ENCODE data around the gene RRAGC.
"Not testable (repeated sequence)": the region's sequence is repeated elsewhere in the genome, so short reads cannot be mapped to it uniquely, and the experiment has no call there.

The RRAGC gene

GRCh38 chr1:38852780-38853179 lies 6.8 kb downstream of the RRAGC start:
- no peak for DNase-seq

DNA sequence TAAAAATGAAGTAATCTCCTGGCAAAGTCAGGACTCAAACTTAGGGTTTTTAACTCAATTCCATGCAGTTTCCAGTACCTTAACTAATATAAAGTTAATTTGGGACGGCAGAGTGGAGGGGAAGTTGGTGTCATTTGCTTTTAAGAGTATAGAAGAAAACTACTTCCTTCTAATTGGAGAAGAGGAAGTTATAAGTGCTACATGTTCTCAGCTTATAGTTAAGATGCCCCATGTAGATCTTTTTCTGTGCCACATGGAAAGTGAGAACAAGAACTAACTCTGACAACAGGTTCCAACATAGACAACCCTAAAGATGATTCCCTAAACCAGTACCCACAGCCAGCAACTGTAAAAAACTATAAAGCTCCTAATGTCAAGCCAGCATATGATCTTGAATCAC lies 11.5 kb downstream of the RRAGC start:
- no peak for DNase-seq

GRCh38 chr1:38846210-38846609 lies 13.4 kb downstream of the RRAGC start:
- no peak for DNase-seq

DNA sequence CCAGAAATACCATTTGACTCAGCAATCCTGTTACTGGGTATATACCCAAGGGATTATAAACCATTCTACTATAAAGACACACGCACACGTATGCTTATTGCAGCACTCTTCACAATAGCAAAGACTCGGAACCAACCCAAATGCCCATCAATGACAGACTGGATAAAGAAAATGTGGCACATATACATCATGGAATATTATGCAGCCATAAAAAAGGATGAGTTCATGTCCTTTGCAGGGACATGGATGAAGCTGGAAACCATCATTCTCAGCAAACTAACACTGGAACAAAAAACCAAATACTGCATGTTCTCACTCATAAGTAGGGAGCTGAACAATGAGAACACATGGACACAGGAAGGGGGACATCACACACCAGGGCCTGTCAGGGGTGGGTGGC lies 14.5 kb downstream of the RRAGC start:
- not testable (repeated sequence) for DNase-seq

DNA sequence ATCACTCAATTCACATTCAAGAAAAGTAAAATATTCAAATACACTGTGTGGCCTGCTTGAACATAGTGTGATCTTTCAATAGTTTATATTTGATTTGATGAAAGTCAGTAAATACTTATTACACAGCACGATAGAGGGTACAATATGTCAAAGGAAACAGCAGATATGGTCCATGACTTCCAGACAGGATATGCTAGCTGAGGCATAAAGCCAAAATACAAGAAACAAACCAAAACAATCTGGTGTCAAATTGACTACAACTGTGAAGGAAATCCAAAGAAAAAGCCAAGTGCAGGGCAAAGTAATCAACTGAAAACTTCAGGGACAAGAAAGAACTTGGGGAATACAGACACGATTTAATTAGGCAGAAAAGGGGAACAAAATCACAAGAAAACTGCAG lies 19.3 kb downstream of the RRAGC start:
- DNase-seq: no peak

DNA sequence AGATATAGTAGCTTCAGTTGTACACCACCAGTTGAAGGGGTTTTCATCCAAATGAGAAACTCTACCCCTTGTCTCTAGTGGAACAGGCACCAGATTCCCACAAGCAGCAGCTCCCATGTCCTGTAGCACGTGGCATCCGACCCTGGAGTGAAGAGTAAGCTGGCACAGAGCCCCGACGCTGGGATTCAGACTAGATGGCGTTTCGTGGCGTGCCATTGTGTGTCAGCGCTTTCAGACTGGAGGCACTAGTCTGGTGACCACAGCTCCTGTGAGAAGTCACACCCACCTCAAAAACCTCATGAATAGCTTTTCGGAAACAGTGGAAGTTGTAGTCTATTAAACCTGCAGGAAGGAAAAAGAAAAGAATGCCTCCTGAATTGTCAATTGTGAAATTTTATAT lies 20.2 kb downstream of the RRAGC start:
- no peak for DNase-seq

DNA sequence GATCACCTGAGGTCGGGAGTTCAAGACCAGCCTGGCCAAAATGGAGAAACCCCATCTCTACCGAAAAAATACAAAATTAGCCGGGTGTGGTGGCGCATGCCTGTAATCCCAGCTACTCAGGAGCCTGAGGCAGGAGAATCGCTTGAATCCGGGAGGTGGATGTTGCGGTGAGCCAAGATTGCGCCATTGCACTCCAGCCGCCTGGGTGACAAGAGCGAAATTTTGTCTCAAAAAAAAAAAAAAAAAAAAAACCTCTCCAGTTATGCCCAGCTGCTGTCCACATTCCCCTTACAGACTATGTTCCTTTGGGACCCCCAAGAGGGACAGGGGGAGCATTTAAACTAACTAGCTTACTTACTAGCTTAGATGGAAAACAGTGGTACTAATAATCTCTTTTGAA lies 23.3 kb downstream of the RRAGC start:
- not testable (repeated sequence) for DNase-seq

DNA sequence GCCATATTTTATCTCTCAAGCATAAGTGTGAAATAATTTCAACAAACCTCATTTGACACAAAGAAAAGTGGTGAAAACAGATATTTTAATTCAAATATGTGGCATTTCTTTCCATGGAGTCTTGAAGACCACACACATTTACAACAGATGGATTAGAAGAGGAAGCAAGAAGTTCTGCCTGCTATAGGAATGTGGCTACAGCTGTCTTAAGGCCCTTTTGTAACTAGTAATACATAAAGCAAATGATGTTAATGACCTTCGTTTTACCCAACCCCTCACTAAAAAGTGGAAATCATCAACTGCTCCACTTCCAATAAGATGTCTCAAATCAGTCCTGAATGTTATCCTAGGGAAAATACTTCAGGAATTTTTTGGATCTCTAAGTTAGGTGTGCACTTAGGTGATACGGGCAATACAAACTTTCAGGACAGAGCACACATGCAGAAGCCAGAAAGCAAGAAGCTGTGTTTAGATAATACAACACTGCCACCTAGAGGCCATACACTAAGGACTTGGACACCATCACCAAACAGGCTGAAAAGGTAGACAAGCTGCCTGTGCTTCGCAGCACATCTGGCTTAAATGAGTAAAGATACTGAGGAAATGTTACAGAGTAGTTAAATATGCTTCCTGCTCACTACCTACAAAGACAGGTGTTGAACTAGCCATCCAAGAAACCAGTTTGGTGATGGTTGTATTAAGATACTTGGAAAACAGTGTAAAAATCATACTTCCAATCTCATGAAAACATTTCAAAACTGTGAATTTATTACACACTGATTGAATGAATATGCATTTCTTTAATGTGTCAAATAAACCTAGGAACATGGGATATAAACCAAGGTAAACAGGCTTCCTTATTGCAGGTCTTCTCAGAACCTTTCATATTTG lies 24.4 kb downstream of the RRAGC start:
- peak; percentile 70 for DNase-seq

DNA sequence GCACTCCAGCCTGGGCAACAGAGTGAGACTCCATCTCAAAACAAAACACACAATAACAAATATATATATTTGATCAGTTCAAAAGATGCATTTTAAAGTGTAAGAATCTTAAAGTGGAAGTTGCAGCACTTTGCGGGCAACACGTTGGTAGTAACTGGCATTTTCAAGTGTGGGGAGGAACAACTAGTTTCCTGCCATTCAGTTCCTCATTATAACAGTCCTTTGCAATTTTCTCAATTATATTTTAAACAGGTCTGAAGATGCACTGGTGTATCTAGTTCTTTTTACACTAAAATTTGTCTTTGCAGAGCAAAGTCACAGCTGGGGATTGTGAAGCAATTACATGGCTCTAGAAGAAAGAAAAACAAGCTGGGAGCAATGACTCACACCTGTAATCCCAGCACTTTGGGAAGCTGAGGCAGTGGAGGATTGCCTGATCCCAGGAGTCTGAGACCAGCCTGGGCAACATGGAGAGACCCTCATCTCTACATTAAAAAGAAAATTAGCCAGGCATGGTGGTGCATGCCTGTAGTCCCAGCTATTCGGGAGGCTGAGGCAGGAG lies 25.3 kb downstream of the RRAGC start:
- DNase-seq: no peak

DNA sequence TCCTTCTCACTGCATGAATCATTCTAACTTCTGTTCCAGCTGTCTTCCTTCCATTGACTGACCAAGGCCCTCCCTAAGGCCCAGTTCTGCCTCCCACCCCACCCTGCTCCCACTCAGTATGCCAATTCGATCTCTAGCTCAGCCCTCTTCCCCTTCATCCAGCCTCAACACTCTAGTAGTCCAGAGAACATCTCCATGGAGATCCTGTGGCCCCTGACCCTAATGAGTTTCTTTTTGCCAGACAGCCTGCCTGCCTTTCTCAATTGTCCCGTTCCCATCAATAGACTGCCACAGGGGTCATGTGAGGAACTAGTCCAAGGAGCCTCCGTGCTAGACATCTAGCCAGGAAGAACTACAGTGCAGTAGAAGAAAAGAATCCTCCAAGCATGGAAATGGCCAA lies 26.4 kb downstream of the RRAGC start:
- DNase-seq: no peak

DNA sequence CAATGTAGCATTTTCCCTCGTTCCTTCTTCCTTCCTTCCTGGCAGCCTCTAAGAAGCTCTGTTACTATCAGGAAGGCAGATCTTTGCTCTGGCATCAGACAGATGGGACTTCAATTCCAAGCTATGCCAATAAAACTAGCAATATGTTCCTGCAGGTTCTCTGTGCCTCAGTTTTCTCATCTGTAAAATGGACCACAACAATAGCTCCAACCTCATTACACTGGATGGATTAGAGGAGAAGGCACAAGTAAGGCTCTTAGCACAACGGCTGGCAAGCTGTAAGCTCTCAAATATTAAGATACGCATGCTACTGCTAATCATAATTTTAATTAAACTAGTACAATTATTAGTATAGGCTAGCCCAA lies 27.2 kb downstream of the RRAGC start:
- no peak for DNase-seq

DNA sequence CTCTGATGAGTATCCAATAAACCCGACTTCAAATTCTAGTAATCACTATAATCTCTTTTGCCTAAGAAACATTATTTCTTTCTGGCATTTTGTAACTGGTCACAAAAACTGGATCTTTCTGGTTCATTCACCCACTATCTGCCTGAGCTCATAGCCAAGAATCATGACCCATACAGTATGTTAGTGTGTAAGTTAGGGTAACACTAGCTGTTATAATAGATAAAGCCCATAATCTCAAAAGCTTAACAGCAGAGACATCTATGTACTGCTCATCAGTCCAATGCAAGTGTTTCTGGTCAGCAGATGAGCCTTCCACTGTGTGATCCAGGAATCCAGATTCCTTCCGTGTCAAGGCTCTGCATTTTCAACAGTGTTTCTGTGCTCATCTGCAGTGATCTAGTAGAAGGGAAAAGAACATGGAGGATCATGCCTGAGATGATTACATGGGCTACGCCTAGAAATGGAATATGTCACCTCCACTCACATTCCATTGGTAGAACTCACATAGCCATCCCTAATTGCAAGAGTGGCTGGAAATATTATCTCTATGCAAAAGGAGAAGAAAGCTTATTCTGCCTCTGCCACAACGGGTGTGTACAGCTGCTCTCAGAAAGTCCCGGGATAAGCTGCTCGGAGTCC lies 27.7 kb downstream of the RRAGC start:
- DNase-seq: no peak

- no peak for DNase-seq
These were observed 30.2 kb downstream of the RRAGC start for GRCh38 chr1:38829368-38829767.

DNA sequence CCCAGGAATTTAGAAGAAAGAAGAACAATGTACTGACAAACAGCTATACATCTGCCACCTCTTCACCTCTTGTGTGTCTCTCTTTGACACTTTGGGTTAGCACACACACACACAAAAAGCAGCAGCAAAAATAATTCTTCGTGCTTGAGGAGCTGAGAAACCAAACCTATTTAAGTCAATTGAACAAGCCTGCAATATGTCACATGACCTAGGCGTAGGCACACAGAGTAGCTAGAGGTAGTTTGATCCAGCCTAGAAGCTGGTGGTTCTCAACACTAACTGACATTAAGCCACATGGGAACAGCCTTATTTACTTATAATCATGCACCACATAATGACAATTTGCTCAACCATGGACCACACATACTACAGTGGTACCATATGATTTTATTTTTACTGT lies 32.3 kb downstream of the RRAGC start:
- DNase-seq: no peak

- DNase-seq: no peak
These were observed 32.7 kb downstream of the RRAGC start for GRCh38 chr1:38826886-38827285.

DNA sequence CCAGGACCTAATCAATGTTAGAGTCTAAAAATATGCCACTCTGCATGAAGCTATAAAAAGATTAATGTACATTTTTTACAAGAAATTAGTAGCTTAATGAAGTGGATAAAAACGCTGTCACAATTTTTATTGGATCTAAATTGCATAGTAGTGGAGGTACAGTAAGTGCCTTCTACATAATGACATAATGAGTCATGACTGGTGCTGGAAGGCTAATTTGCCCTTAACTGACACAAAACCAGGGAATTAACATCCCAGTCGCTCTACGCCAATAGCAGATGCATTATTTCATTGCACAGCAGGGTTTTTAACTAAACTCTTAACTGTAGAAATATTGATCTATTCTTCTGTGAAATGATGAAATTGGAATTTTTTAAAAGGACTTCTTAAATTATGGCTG lies 33.3 kb downstream of the RRAGC start:
- no peak for DNase-seq

DNA sequence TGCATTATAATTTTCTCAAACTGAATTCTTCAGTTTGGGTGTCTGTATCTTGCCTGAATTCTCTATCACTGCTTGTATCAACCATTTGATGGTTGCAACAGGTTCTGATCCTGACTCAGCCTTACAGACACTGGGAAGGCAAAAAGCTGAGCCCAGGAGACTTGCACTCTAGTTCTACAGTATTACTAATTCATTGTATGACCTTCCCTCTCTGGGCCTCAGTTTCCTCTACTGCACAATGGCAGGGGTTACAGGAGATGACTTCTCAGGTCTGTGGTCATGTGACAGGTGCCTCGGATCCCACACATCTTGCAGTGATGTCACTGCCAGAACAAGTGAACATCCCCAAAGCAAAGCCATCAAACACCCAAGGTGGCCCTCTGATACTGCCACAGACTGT lies 38.7 kb downstream of the RRAGC start:
- no peak for DNase-seq

GRCh38 chr1:38819516-38819915 lies 40.1 kb downstream of the RRAGC start:
- DNase-seq: no peak

DNA sequence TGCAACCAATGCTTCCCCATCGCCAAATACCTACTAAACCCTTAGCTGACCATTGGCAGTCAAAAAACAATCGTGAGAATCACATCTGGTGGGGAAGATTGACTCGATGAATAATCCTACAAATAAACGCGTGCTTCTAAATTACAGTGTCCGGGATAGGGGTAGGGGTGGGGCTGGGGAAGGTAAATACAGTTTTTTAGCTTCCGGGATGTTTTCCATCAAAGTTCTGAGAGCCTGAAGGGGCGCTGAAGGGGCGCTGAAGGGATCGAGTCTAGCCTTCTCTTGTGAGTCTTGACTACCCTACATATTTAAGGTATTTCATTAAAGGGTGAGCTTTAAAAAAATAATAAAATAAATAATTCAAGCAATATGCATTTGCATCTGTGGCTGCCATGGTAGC lies 40.5 kb downstream of the RRAGC start:
- no peak for DNase-seq

DNA sequence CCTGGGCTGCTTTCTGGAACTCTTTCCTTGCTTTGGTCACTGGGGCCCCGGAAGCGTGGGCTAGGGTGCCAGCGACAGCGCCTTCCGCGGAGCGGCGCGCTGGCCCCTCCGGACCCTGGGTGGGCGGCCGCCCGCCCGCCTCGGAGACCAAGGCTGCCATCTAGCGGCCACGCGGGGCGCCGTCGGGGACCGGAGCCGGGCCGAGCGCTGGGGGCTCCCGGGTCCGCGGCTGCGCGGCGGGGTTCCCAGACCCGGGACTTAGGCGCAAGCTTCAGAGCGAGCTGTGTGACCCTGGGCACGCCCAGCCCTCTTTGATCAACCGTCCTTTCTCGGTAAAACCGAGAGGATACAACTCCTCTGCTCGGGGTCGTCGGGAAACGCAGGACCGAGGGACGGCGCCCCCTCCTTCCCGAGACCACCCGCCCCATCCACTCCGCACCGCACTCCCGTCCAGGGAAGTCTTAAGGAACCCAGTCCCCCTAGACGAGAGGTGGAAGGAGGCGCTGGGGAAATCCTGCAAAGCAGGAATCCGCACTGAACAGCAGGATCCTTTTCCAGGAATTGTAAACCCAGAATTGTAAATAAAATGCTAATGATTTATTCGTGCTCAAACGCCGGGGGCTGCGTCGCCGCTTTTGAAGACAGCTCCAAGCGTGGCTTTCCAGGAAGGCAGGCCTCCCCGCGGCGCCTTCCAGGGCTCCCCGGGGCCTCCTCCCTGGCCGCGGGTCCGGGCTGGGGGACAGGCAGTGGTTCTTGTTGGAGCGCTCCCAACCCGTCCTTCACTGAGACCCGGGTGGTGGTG lies 41.2 kb downstream of the RRAGC start:
- DNase-seq: peak; percentile 21

- no peak for DNase-seq
These were observed 42.1 kb downstream of the RRAGC start for GRCh38 chr1:38817267-38818174.

- DNase-seq: no peak
These were observed 43.5 kb downstream of the RRAGC start for GRCh38 chr1:38815903-38816627.

All from NCI-H1694 treated with DMSO at 0.1 percent for 48 hours (cell line).